ENCODE data around the gene TPST2. TPM values are rescaled to one million over a fixed set of nuclear protein-coding genes. Genes with fewer than 3 reads are reported as not detected.

The TPST2 gene
- total RNA-seq, 1 donor from 2014 or later: 37.4 TPM

Other genes starting within 250 kb of the TPST2 start
- 5.4 and 5.6 TPM in 2 replicates for gene ASPHD2, start 160.9 kb downstream of the TPST2 start, total RNA-seq
- 22.1 and 34.7 TPM in 2 replicates for gene HPS4, start 106.3 kb downstream of the TPST2 start, total RNA-seq
- 13.9 and 35.1 TPM in 2 replicates for gene SRRD, start 106.3 kb downstream of the TPST2 start, total RNA-seq
- gene TFIP11, start 77.7 kb downstream of the TPST2 start, total RNA-seq: 38.7 and 50.4 TPM in 2 replicates
- not detected in 2 replicates for gene CRYBB1, start 27.9 kb upstream of the TPST2 start, total RNA-seq
- not detected in 2 replicates for gene CRYBA4, start 31.8 kb upstream of the TPST2 start, total RNA-seq
- gene MIAT, start 67.5 kb upstream of the TPST2 start, total RNA-seq: 0.35 and 0.50 TPM in 2 replicates